Measurements from ENCODE around the gene REC114.
"Not testable (repeated sequence)": the region's sequence is repeated elsewhere in the genome, so short reads cannot be mapped to it uniquely, and the experiment has no call there.

The REC114 gene

GRCh38 chr15:73570355-73571032 lies 127.5 kb downstream of the REC114 start:
- no peak for DNase-seq (ENCODE audit: low read depth)
- TF ChIP-seq, protein P1, sequence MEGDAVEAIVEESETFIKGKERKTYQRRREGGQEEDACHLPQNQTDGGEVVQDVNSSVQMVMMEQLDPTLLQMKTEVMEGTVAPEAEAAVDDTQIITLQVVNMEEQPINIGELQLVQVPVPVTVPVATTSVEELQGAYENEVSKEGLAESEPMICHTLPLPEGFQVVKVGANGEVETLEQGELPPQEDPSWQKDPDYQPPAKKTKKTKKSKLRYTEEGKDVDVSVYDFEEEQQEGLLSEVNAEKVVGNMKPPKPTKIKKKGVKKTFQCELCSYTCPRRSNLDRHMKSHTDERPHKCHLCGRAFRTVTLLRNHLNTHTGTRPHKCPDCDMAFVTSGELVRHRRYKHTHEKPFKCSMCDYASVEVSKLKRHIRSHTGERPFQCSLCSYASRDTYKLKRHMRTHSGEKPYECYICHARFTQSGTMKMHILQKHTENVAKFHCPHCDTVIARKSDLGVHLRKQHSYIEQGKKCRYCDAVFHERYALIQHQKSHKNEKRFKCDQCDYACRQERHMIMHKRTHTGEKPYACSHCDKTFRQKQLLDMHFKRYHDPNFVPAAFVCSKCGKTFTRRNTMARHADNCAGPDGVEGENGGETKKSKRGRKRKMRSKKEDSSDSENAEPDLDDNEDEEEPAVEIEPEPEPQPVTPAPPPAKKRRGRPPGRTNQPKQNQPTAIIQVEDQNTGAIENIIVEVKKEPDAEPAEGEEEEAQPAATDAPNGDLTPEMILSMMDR (IDR thresholded peaks at IDR 0.05; ENCODE audit: control insufficient read depth, extremely low read depth, insufficient read depth), result no peak
- H3K4me3 ChIP-seq (ENCODE audit: low read depth, low read length), result no peak overlapping the region

- peak; percentile 30 for DNase-seq (ENCODE audit: low read depth)
- TF ChIP-seq, protein P1 (IDR thresholded peaks at IDR 0.05; ENCODE audit: control insufficient read depth, extremely low read depth, insufficient read depth), result no peak
- H3K4me3 ChIP-seq (ENCODE audit: low read depth, low read length), result no peak overlapping the region
Measured at GRCh38 chr15:73571346-73571745, 128.4 kb downstream of the REC114 start.

DNA sequence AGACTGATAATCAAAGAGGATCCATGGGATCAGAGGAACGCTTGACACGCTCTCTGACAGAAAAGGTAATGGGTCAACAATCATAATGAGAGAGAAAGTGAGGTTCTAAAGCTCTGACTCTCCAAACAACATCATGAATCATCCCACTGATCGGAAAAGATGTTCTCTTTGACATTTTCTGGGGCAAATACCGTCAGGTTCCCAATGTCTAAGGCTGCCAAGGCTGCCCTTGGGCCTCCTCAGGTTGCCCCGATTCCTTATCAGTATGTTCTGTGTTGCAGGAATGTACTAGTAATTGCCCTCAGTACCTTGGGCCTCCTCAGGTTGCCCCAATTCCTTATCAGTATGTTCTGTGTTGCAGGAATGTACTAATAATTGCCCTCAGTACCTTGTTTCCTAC lies 129.3 kb downstream of the REC114 start:
- DNase-seq (ENCODE audit: low read depth), result no peak
- TF ChIP-seq, protein P1 (IDR thresholded peaks at IDR 0.05; ENCODE audit: control insufficient read depth, extremely low read depth, insufficient read depth), result no peak
- H3K4me3 ChIP-seq (ENCODE audit: low read depth, low read length), result no peak overlapping the region

- H3K4me3 ChIP-seq (ENCODE audit: low read depth, low read length), result no peak overlapping the region
- no peak for DNase-seq (ENCODE audit: low read depth)
- TF ChIP-seq, protein P1 (IDR thresholded peaks at IDR 0.05; ENCODE audit: control insufficient read depth, extremely low read depth, insufficient read depth), result no peak
Measured at GRCh38 chr15:73573037-73573436, 130.1 kb downstream of the REC114 start.

GRCh38 chr15:73573572-73573971 lies 130.6 kb downstream of the REC114 start:
- H3K4me3 ChIP-seq (ENCODE audit: low read depth, low read length), result no peak overlapping the region
- TF ChIP-seq, protein P1 (IDR thresholded peaks at IDR 0.05; ENCODE audit: control insufficient read depth, extremely low read depth, insufficient read depth), result no peak
- no peak for DNase-seq (ENCODE audit: low read depth)

DNA sequence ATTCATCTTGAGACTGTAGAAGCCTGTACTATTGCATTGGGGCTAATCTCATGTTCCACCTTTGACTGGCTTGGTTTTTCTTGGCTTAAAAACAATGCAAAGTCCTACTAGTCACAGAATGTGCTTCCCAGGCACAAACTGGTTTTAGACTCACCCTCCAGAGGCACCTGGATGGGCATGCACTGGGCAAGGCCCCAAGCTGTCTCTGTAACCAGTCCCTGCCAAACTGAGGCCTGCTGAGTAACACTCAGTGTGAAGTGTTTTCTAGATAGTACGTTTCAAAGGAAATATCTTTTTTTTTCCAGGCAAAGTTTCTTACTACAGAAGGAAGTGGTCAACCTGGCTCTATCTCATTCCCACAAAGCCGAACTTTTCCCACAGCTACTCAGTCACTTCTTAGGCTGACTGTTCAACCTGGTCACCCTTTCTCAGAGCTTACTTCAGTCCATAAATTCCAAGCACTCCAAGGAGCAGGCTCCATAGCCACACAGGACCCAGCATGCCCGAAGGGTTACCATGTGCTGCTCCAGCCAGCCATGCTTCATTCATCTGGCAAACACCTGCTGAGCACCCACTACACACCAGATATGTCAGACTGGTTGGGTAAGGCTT lies 132.8 kb downstream of the REC114 start:
- TF ChIP-seq, protein P1 (IDR thresholded peaks at IDR 0.05; ENCODE audit: control insufficient read depth, extremely low read depth, insufficient read depth), result no peak
- H3K4me3 ChIP-seq (ENCODE audit: low read depth, low read length), result no peak overlapping the region
- no peak for DNase-seq (ENCODE audit: low read depth)

DNA sequence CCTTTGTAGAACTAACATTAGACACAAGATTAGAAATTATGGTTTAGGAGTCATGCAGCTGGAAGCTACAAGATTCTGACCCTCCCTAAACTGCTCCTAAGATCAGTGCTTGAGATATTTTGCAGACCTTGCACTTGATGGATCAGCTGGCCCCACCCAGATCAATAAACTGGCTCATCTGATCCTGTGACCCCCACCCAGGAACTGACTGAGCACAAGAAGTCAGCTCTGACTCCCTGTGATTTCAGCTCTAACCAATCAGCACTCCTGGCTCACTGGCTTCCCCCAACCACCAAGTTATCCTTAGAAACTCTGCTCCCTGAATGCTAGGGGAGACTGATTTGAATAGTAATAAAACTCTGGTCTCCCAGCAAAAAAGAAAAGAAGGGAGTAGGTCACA lies 134.6 kb downstream of the REC114 start:
- not testable (repeated sequence) for DNase-seq (ENCODE audit: low read depth); H3K4me3 ChIP-seq (ENCODE audit: low read depth, low read length)
